ENCODE measurements around the gene TAAR1. TPM values are rescaled to one million over a fixed set of nuclear protein-coding genes. Genes with fewer than 3 reads are reported as not detected.

TAAR1 gene
- total RNA-seq, 1 experiment from 2014 or later = not detected

DNA sequence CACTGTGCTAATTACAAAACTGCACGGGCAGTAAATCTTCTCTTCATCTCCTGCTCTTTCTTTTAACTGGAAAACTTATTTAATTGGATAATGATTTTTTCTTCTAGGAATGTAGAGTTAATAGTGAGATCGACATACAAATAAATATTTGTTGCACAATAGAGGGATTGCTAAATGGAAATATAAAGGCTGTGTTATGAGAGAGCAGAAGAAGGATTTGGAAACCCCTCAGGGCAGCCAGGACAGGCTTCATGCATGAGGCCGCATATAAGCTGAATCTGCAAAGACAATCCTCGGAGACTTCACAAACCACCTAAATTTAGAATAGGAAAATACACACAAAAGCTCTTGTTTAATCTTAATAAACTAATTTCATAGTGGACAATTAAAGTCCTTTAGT lies 2.9 kb upstream of the TAAR1 start:
- TF ChIP-seq CTCF (conservative IDR thresholded peaks at IDR 0.05) = no peak
- H3K27me3 Mint-ChIP-seq (ENCODE audit: low read depth) = no peaks in the 10 kb centered on the region

More for the DNA sequence above, 2.9 kb upstream of the TAAR1 start:
- Histone ChIP-seq H3K9ac (ENCODE audit: extremely low read depth, insufficient read length, low read length) (no peak overlapping the region), H3K27ac (ENCODE audit: insufficient read length, low read depth, low read length) (no peak overlapping the region), H3K79me1 (ENCODE audit: insufficient read depth, low read depth, low read length, poor library complexity, severe bottlenecking) (no peaks in the 10 kb centered on the region), H3K14ac (ENCODE audit: insufficient read depth, low read length) (no peak overlapping the region), H2AK5ac (ENCODE audit: insufficient read length, low read length) (no peak overlapping the region), H2BK20ac (ENCODE audit: low read depth, low read length, poor library complexity, severe bottlenecking) (no peak overlapping the region), H2BK15ac (ENCODE audit: low read depth, low read length) (no peak overlapping the region), H3K18ac (ENCODE audit: insufficient read length, low read depth, low read length) (no peak overlapping the region), H4K20me1 (ENCODE audit: control insufficient read depth, insufficient read depth, insufficient read length) (no peaks in the 10 kb centered on the region), H4K8ac (replicated peaks; ENCODE audit: insufficient read length, low read depth, low read length) (no peak overlapping the region), H3K23ac (ENCODE audit: insufficient read length, low read depth, low read length) (no peak overlapping the region), H2BK5ac (ENCODE audit: insufficient read length, low read length) (no peak overlapping the region), H3K56ac (ENCODE audit: insufficient read length, low read depth, low read length) (no peak overlapping the region), H3T11ph (ENCODE audit: low read length) (no peak overlapping the region), H3K23me2 (ENCODE audit: insufficient read length, low read depth, low read length, poor library complexity, severe bottlenecking) (no peaks in the 10 kb centered on the region), H3K4me1 (ENCODE audit: insufficient read depth, low read length) (no peaks in the 10 kb centered on the region; the same call in 1 of the 2 replicates), H4K91ac (ENCODE audit: insufficient read length, low read depth, low read length) (no peak overlapping the region), H3K4ac (ENCODE audit: low read depth, low read length) (no peak overlapping the region), H2BK12ac (ENCODE audit: insufficient read length, low read depth, low read length) (no peak overlapping the region), H3K4me2 (ENCODE audit: insufficient read depth, insufficient read length, low read length) (no peak overlapping the region), H3K27me3 (ENCODE audit: insufficient read depth, low read length) (no peaks in the 10 kb centered on the region), H4K5ac (ENCODE audit: insufficient read length, low read depth, low read length) (no peak overlapping the region), H2AFZ (ENCODE audit: low read length) (no peak overlapping the region), H2BK120ac (ENCODE audit: low read depth, low read length, poor library complexity, severe bottlenecking) (no peak overlapping the region), H3K79me2 (ENCODE audit: insufficient read depth, low read length) (no peaks in the 10 kb centered on the region), H3K9me3 (ENCODE audit: control insufficient read depth, low read depth, low read length) (no peaks in the 10 kb centered on the region)
- peaks cover 8 to 10% of the 10 kb centered on the region in 2 experiments; a peak in 4 of 5 replicates for H3K9me3 Mint-ChIP-seq
- DNase-seq = no peak
- no peak overlapping the region; a peak in 1 of 7 replicates for H3K27ac Mint-ChIP-seq
- WGBS (ENCODE audit: extremely low coverage, insufficient read length, low lambda C conversion rate) = no CpG with 5 or more reads among the region's 4 CpGs
- peaks cover 0 to 18% (median 5%) of the 10 kb centered on the region in 3 experiments; a peak in 5 of 7 replicates for H3K36me3 Mint-ChIP-seq (ENCODE audit: insufficient read depth in 1 of 3, low read depth in 3 of 3)
- H3K4me1 Mint-ChIP-seq = peaks cover 15 to 19% of the 10 kb centered on the region in 2 experiments
- no peak overlapping the region for H3K4me3 Mint-ChIP-seq
